CD1c-positive myeloid dendritic cell (primary cell): Measurements from ENCODE around the gene SARS2.
"Not testable (repeated sequence)": the region's sequence is repeated elsewhere in the genome, so short reads cannot be mapped to it uniquely, and the experiment has no call there.

Source experiments
- DNase-seq: peaks from one replicate; pipeline ENCODE4 v3.0.0-alpha.2; 2016; ENCODE audit errors: extremely low spot score

SARS2 gene, protein sequence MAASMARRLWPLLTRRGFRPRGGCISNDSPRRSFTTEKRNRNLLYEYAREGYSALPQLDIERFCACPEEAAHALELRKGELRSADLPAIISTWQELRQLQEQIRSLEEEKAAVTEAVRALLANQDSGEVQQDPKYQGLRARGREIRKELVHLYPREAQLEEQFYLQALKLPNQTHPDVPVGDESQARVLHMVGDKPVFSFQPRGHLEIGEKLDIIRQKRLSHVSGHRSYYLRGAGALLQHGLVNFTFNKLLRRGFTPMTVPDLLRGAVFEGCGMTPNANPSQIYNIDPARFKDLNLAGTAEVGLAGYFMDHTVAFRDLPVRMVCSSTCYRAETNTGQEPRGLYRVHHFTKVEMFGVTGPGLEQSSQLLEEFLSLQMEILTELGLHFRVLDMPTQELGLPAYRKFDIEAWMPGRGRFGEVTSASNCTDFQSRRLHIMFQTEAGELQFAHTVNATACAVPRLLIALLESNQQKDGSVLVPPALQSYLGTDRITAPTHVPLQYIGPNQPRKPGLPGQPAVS

DNA sequence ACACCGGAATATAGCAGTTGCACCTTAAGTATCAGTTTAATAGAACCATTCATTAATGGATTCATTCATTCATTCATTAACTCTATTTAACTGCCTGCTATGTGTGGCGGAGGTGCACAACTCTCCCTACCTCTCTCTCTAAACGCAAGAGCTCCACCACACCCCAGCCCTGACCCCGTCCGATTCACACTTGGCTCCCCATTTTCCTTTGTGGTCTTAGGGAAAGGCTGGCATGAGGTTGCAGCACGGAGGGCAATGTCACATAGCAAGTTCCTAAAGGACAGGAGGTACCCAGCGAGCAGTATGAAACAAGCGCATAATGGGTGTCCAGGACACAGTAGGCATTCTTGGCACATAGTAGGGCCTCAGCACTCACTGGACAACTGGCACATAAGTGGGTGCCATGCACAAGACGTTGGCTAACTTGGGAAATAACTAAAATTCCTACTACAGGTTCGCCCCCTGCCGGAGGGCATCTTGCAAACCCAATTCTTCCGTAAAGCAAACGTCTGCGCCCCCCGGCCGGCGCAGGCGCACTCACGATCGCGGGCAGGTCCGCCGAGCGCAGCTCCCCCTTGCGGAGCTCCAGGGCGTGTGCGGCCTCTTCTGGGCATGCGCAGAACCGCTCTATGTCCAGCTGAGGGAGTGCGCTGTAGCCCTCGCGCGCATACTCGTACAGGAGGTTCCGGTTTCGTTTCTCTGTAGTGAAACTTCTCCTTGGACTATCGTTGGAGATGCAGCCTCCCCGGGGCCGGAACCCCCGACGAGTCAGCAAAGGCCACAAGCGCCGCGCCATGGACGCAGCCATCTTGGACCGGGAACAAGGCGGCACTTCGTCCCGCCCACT lies at the start of gene SARS2:
Gene SARS2 (minus strand): TSS at position 835 of the 847 bp plus-strand sequence. CDS start 27 bp downstream, at position 808.
- DNase-seq, result peak; percentile 97

DNA sequence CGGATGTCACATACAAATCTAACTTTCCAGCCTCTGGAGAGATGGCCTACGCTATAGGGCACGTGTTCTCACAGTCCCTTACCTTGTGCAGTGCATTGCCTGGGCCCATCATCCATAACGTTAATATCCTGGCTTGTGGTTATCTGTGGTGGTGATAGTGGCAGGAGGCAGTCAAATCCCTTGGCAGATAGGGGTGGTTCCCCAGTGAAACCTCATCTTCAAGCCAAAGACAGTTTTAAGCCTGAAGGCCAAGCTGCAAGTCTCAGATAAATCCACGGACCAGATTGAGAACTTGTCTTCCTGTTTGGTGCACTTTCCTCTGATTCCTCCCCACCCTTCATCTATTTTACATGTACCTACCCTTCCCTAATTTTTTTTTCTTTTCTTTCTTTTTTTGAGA lies 49.2 kb upstream of the SARS2 start:
- no peak for DNase-seq

DNA sequence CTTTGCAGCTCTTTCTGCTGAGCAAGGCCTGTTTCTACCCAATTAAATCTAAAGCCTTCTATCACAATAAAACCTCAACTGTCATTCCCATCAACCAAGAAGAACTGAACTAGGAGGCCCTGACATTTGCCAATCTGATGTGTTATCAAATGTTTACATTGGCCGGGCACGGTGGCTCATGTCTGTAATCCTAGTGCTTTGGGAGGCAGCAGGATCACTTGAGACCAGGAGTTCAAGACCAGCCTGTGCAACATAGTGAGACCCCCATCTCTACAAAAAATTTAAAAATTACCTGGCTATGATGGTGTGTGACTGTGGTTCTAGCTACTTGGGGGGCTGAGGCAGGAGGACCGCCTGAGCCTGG lies 47.7 kb upstream of the SARS2 start:
- DNase-seq, result no peak

DNA sequence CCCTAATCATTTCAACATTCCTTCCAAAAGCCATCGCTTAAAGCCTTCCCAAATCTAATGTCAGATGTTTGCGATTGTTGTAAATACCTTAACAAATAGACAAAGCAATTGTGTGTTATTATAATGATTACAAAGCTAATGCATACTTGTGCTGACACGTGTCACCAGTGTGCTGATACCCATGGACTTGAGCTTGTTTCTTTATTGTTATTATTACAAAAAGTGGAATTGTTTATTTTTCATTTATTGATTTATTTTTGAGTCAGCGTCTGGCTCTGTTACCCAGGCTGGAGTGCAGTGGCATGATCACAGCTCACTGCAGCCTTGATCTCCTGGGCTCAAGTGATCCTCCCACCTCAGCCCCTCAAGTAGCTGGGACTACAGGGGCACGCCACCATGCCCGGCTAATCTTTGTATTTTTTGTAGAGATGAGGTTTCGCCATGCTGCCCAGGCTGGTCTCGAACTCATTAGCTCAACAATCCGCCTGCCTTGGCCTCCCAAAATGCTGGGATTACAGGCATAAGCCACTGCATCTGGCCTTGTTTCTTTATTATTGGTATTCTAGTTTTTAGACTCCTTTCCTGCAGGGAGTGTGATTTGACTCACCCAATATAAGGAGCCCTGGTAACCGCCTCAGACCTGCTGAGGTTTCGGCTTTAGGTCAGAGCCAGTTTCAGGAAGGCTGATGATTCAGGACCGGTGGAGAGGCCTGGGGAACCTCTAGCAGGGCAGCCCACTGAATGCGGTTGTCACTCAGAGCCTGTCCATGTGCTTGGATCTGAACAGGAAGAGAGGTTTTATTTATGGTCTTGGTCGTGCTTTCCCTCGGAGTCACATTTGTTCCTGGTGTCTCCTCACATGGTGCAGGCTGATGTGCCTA lies 47.1 kb upstream of the SARS2 start:
- DNase-seq, result peak; percentile 6

DNA sequence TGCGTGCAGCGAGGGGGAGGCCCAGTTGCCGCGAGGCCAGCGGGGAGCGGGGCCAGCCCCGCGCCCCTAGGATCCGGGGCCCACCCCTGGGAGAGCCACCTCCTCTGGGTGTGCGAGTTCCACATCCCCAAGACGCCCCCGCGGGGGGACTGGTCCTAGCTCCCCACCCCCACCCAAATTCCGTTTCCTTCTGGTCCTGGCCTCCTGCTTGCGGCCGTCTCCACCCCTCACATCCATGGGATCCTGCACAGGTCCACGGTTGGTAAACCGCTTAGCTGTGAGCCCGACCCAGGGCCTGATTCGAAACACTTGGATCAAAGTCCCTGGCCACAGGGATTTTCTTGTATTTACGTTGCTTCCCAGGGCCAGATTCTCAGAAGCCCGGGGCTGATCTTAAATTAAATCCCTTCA lies 45.3 kb upstream of the SARS2 start:
- DNase-seq, result no peak

DNA sequence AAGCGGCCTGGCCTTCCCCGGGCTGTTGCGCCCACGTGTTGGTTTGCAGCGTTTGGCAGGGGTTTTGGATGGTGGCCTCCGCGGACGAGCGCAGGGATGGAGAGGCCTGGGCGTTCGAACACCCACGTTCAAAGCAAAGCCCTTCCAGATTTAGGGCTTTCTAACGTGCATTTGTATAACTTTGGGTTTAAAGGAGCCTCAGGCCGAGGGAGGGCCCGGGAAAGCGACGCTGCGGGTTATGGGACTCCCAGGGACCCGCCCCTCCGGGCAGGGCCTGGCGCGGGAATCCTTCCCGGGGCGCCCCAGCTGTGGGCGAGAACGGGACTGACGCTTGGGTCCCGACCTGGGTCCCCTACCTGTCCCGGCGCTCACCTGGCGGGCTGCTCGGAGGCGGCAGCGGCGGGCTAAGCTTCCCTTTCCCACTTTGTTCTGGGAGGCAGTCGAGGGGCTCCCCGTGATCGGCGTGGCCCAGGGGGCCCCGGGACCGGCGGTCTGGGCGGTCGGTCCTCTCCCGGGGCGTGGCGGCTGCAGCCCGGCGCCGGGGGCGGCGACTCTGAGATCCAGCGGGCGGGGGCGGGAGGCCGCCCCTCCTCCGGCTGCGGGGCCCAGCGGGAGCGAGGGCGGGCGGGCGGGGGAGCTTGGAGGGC lies 44.8 kb upstream of the SARS2 start, which contains the start of gene FBXO17:
Gene FBXO17 (minus strand): TSS at position 529 of the 647 bp plus-strand sequence. CDS start 25,423 bp downstream, outside the sequence.
- DNase-seq, result no peak

DNA sequence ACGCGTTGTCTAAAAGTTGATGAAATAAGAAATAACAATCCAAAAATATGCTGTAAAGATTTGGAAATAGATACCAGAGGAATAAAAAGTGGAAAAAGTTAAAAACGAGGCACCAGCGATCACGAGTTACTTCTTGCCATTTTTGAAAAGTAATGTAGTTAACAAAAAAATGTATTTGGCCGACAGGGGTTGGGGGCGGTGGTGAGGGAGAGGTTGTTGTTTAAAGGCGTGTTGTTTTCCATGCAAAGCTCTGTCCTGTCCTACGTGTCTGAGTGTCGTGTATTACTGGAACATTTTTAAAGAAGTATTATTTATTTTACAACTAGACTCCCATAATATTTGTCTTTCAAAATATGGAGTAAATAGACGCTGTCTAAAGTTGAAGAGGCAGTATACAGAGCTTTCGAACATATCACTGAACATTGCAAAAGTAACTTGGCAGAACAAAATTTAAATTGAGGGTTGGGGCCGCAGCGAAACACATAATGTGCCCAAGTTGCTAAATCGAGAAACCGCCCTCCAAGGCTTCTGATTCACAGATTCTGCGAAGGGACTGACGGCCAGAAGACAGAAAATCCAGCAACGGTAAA lies 44.2 kb upstream of the SARS2 start:
- DNase-seq, result no peak

DNA sequence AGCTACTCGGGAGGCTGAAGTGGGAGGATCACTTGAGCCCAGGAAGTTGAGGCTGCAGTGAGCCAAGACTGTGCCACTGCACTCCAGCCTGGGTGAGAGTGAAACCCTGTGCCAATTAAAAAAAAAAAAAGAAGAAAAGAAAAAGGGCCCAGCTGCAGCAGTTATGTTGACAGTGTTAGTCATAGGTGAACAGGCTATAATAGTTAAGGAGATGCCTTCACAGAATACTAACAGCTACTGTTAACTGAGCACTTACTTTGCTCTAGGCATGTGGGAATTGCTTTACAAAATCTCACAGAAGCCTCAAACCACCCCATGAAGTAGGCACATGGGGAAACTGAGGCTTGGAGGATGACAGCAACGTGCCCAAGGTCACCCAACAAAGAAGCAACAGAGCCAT lies 41.1 kb upstream of the SARS2 start:
- DNase-seq, result no peak

DNA sequence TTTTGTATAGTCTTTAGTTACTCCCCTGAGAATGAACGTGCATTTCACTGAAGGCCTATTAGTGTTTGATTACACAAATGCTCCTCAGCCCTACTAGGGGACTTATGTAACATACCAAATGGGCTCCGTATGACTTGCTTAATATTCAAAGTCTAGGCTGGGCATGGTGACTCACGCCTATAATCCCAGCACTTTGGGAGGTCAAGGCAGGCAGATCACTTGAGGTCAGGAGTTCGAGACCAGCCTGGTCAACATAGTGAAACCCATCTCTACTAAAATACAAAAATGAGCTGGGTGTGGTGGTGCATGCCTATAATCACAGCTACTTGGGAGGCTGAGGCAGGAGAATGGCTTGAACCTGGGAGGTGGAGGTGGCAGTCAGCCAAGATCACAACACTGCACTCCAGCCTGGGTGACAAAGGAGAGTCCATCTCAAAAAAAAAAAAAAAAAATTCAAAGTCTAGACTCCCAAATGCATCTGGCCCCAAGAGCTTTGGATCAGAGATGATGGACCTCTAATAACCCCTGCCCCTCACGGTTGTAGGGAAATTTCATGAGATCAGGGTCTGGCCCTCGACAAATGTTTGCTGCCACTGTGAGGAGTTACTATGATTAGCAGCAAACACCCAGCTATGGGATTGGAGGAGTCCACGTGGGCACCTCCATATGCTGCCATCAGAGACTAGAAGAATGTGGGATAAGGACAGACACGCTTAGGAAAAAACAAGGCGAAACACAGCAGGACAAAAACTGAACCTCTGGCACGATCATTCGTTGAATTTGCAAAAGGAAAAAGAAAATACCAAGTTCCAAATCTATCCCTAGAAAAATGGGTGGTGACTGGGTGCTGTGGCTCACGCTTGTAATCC lies 40.3 kb upstream of the SARS2 start:
- DNase-seq, result no peak

DNA sequence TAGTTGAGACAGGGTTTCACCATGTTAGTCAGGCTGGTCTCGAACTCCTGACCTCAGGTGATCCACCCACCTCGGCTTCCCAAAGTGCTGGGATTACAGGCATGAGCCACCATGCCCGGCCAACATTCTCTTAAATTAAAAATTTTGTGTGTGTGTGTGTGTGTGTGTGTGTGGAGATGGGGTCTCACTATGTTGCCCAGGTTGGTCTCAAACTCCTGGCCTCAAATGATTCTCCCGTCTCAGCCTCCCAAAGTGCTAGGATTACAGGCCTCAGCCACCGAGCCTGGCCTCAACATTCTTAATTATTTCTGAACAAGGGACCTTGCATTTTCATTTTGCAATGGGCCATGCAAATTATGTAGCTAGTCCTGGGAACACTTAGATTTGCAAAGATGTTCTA lies 35.6 kb upstream of the SARS2 start:
- DNase-seq, result not testable (repeated sequence)

DNA sequence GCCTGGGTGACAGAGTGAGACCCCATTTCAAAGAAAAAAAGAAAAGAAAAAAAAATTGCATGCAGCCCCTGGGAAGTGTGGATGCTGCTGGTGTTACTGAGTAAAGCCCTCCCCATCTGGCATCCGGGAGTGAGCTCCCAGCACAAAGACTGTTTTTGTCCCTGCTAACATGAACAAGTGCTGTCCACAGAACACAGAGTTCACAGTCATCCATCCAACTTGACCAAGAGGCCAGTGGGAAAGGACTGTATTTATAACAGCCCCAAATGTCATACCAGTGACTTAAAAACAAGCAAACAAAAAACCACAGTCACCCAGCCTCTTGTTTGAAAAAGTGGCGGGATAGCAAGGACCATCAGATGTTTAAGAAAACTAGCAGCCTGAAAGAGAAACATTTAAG lies 34.2 kb upstream of the SARS2 start:
- no peak for DNase-seq

DNA sequence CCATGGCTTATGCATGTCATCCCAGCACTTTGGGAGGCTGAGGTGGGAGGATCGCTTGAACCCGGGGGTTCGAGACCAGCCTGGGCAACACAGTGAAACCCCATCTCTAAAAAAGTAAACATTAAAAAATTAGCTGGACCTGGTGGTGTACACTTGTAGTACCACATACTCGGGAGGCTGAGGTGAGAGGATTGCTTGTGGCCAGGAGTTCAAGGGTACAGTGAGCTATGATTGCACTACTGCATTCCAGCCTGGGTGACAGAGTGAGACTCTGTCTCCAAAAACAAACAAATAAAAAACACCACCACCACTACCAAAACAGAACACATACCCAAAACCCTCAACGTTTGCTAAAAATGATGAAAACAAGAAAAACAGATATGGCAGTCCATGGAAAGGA lies 29.1 kb upstream of the SARS2 start:
- DNase-seq, result no peak

DNA sequence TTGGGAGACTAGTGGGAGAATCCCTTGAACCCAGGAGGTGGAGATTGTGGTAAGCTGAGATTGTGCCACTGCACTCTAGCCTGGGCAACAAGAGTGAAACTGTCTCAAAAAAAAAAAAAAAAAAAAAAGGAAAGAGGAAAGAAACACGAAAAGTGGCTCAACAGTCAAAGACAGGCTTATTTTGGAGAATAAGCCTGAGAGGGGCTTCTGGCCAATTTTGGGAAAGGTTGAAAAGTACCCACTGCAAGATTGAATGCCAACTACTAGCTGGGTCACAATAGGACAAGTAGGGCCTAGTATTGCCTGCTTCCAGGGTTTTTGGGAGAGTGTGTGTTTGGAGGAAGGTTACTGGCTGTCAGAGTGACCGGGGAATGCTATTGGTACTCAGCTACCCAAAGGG lies 27.7 kb upstream of the SARS2 start:
- no peak for DNase-seq

DNA sequence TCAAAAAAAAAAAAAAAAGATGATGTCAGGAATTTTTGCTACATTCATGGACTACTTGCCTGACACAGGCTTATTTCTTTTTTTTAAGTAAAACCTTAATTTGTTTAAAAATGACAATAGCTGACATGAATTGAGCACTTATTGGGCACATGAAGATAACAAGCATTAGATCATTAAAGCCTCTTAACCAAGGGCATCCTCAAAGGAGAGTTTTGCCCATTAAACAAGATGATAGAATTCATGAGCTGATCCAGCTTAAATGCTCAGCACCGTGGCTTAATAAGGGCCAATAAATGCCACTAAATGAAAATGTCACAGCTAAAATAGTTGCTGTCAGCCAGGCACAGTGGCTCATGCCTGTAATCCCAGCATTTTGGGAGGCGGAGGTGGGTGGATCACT lies 25.7 kb upstream of the SARS2 start:
- no peak for DNase-seq

DNA sequence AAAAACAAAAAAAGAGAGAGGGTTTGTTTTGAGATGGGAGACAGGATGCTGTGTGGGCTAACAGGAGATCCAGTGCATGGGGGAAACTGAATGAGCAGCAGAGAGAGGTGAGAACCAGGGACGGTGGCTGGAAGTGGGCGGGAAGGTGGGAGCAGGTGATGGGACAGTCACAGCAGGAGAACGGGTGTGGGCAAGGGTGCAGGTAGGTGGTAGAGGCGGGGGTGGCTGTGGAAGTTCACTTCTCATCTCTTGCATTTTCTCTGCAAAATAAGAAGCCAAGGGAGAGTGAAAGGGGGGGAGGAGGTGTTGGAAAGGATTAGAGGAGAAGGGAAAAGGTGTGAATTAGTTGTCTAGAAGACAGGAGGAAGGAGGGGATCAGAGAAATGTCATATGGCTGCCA lies 23.1 kb upstream of the SARS2 start:
- DNase-seq, result no peak

DNA sequence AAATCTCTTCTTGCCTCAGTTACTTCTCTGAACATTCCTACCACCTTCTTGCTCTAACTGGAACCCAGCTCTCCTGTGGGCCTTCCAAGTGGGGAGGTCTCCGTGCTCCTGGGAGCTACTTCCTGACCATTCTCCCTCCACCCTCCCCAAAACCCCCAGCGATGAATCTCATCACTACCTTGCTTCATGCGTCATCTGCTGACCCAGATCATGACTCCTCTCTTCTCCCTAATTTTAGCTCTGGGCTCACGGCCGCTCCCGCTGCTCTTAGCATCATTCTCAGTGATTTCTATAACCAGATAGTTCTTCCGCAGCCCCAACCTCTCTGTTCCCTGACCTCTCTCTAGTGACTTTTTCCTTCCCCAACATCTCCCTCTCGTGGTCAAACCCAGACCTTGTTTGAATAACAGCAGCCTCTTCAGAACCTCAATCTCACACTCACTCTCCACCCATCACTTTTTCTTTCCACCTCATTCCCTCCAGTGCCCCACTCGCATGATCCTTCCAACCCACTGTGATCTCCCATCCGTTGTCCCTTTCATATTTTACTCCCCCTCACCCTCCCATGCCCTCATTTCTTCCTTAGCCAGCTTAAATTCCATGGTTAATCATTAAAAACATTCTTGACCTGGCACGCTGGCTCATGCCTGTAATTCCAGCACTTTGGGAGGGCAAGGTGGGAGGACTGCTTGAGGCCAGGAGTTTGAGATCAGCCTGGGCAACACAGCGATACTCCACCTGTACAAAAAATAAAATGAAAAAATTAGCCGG lies 22.0 kb upstream of the SARS2 start:
- DNase-seq, result peak; percentile 52

DNA sequence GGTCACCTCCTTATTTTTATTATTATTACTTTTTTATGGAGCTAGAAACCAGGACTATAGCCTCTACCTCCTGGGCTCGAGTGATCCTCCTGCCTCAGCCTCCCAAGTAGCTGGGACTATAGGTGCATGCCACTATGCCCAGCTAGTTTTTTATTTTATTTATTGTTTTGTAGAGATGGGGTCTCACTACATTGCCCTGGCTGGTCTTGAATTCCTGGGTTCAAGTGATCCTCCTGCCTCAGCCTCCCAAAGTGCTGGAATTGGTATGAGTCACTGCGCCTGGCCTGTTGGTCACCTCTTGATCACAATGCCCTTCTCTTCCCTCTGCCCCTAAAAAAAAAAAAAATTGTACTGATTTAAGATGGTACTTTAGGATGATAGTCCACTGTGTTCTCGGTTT lies 20.6 kb upstream of the SARS2 start:
- no peak for DNase-seq

DNA sequence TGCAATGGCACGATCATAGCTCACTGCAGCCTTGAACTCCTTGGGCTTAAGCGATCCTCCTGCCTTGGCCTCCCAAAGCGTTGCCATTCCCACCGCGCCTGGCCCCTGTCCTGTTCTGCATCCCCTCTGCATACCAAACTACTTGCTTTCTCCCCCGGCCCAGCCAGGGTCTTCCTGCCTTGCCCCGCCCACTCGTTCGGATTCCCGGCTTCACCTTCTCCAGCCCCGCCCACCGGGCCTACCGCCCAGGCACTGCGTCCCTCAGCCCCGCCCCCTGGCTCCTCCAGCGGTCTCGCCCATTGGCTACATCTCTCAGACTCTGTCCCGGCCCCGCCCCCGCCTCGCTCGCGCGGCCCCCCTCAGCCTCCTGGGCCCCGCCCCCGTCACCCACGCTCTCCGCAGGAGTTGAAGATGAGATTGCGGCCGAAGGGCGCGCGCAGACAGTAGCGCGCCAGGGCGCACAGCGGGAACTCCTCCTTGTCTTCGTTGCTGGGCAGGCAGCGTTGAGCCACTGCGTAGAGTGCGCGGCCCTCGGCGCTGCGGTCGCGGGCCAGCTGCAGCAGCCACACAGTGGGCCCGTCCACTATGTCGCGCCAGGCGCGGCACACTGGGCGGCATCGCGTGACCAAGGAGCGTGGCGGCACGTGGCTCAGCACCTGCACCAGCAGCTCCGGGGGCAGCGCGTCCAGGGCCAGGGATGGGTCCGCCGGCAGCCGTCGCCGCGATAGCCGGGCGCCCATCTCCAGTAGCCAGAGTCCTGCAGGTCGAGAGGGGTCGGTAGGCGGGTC lies 19.2 kb upstream of the SARS2 start:
- DNase-seq, result peak; percentile 80
